H1 (cell line): ENCODE measurements around the gene FCHO1. TPM values are rescaled to one million over a fixed set of nuclear protein-coding genes. Genes with fewer than 3 reads are reported as not detected.
A peak's percentile ranks its signal among the peaks of the same experiment; 100 is the strongest.

Source experiments
- CTCF ChIA-PET: fragments of 300-600 bp; sonication (Branson Sonifier 250); formaldehyde crosslinking; loops from one replicate; lab custom pipeline; 2021; ENCODE audit not compliant: partially characterized antibody; lab: Charles Lee
- POLR2A ChIA-PET: fragments of 300-600 bp; sonication (Branson Sonifier 250); formaldehyde crosslinking; loops from one replicate; lab custom pipeline; 2021; ENCODE audit warnings: inconsistent platforms; ENCODE audit not compliant: partially characterized antibody; lab: Charles Lee
- DNase-seq, 2 experiments: peaks; one replicate each; pipeline versions ENCODE4 v3.0.0 to v3.0.0-alpha.2; 2010 to 2022; ENCODE audit warnings: low spot score in 2 of 2, low read depth in 1 of 2, mixed read lengths in 1 of 2
- FAIRE-seq: peaks from 2 replicates; lab custom pipeline; 2011; peaks lifted over from hg19 to GRCh38; lab: Jason Lieb, UNC
- H2AFZ ChIP-seq: 2 replicates; pipeline ENCODE4 v1.8.1; 2012; ENCODE audit warnings: low read length, inconsistent platforms
- H2AK5ac ChIP-seq: 2 replicates; pipeline ENCODE4 v1.6.1; 2013; ENCODE audit warnings: low read depth, low read length
- H2BK120ac ChIP-seq: replicated peaks from 2 replicates; pipeline ENCODE3; 2013; ENCODE audit warnings: low read depth, low read length, inconsistent platforms
- H2BK12ac ChIP-seq: 2 replicates; pipeline ENCODE4 v1.6.1; 2013; ENCODE audit warnings: low read depth, low read length
- H2BK15ac ChIP-seq: 2 replicates; pipeline ENCODE4 v1.6.1; 2013; ENCODE audit warnings: low read length
- H2BK20ac ChIP-seq: 2 replicates; pipeline ENCODE4 v1.6.1; 2013; ENCODE audit warnings: low read length
- H2BK5ac ChIP-seq: 2 replicates; pipeline ENCODE4 v1.6.1; 2013; ENCODE audit warnings: low read depth, low read length
- H3K14ac ChIP-seq: 2 replicates; pipeline ENCODE4 v1.6.1; 2013; ENCODE audit warnings: inconsistent platforms; ENCODE audit not compliant: insufficient read length
- H3K18ac ChIP-seq: 2 replicates; pipeline ENCODE4 v1.6.1; 2013; ENCODE audit warnings: low read length; ENCODE audit errors: extremely low read depth
- H3K23ac ChIP-seq: 2 replicates; pipeline ENCODE4 v1.6.1; 2013; ENCODE audit warnings: inconsistent platforms; ENCODE audit not compliant: insufficient read length
- H3K23me2 ChIP-seq: 2 replicates; pipeline ENCODE4 v1.6.1; 2013; ENCODE audit warnings: low read depth, low read length
- H3K27ac ChIP-seq: 2 replicates; pipeline ENCODE4 v1.6.1; 2011; ENCODE audit warnings: low read depth, low read length, inconsistent platforms
- H3K27me3 ChIP-seq, 4 experiments: replicated peaks in 1 of 4; 1 replicate in 1 of 4; 2 replicates in 3 of 4; pipeline versions ENCODE4 v1.6.1 to v1.8.1; 2011 to 2013; ENCODE audit warnings: low read length in 3 of 4, mild to moderate bottlenecking in 3 of 4, inconsistent platforms in 2 of 4, mixed read lengths in 2 of 4, moderate library complexity in 1 of 4; ENCODE audit not compliant: control insufficient read depth in 3 of 4, insufficient read depth in 3 of 4; ENCODE audit errors: extremely low read depth in 1 of 4
- H3K36me3 ChIP-seq, 4 experiments: 2 replicates each; pipeline versions ENCODE4 v1.6.1 to v1.8.1; 2011 to 2013; ENCODE audit warnings: mild to moderate bottlenecking in 4 of 4, low read length in 3 of 4, moderate library complexity in 2 of 4, control low read depth in 1 of 4, inconsistent platforms in 1 of 4; ENCODE audit not compliant: insufficient read depth in 4 of 4, control insufficient read depth in 2 of 4
- H3K4ac ChIP-seq: replicated peaks from 2 replicates; pipeline ENCODE3; 2013; ENCODE audit warnings: low read length, low read depth, mixed read lengths, inconsistent platforms; ENCODE audit not compliant: insufficient read length
- H3K4me1 ChIP-seq, 4 experiments: replicated peaks in 1 of 4; 1 replicate in 1 of 4; 2 replicates in 3 of 4; pipeline versions ENCODE4 v1.6.1 to v1.8.1; 2011 to 2013; ENCODE audit warnings: low read length in 3 of 4, inconsistent platforms in 2 of 4, mixed read lengths in 1 of 4; ENCODE audit not compliant: insufficient read depth in 4 of 4, control insufficient read depth in 3 of 4
- H3K4me2 ChIP-seq, 2 experiments: 2 replicates each; pipeline versions ENCODE4 v1.6.1 to v1.8.1; 2011 to 2013; ENCODE audit warnings: low read depth in 2 of 2, low read length in 2 of 2, control low read depth in 1 of 2, inconsistent platforms in 1 of 2, mild to moderate bottlenecking in 1 of 2; ENCODE audit not compliant: insufficient read depth in 1 of 2
- H3K4me3 ChIP-seq, 4 experiments: fragments of 200-600, 300-600 bp in 1 of 4; sonication (generic), shearing (Covaris generic), sonication (Bioruptor Twin) in 1 of 4; 2 replicates each; pipeline versions ENCODE4 v1.5.1 to v1.8.1; 2011 to 2016; ENCODE audit warnings: low read length in 4 of 4, low read depth in 3 of 4, control low read depth in 2 of 4, inconsistent platforms in 2 of 4, mild to moderate bottlenecking in 2 of 4, mixed read lengths in 1 of 4, moderate library complexity in 1 of 4; ENCODE audit not compliant: insufficient read depth in 2 of 4; ENCODE audit errors: extremely low read depth in 1 of 4
- H3K56ac ChIP-seq: replicated peaks from 2 replicates; pipeline ENCODE3; 2013; ENCODE audit warnings: low read depth, mild to moderate bottlenecking, mixed read lengths, low read length, inconsistent platforms; ENCODE audit not compliant: insufficient read length
- H3K79me1 ChIP-seq: 2 replicates; pipeline ENCODE4 v1.6.1; 2013; ENCODE audit warnings: low read depth, low read length, control low read depth
- H3K79me2 ChIP-seq, 2 experiments: 2 replicates each; pipeline versions ENCODE4 v1.6.1 to v1.8.1; 2012 to 2013; ENCODE audit warnings: low read length in 2 of 2, mild to moderate bottlenecking in 2 of 2, inconsistent platforms in 1 of 2; ENCODE audit not compliant: insufficient read depth in 2 of 2, control insufficient read depth in 1 of 2
- H3K9ac ChIP-seq, 4 experiments: replicated peaks in 1 of 4; 1 replicate in 1 of 4; 2 replicates in 3 of 4; pipeline versions ENCODE4 v1.6.1 to v1.8.1; 2011 to 2013; ENCODE audit warnings: low read depth in 3 of 4, low read length in 3 of 4, control low read depth in 2 of 4, mild to moderate bottlenecking in 2 of 4, moderate library complexity in 2 of 4, inconsistent platforms in 1 of 4; ENCODE audit errors: extremely low read depth in 1 of 4
- H3K9me3 ChIP-seq, 2 experiments: 2 replicates each; pipeline versions ENCODE4 v1.6.1 to v1.8.1; 2012 to 2013; ENCODE audit warnings: mild to moderate bottlenecking in 2 of 2, moderate library complexity in 2 of 2, control low read depth in 1 of 2, inconsistent platforms in 1 of 2, low read depth in 1 of 2, low read length in 1 of 2, mixed read lengths in 1 of 2; ENCODE audit not compliant: insufficient read depth in 2 of 2
- H4K20me1 ChIP-seq, 2 experiments: replicated peaks in 1 of 2; 2 replicates each; pipeline versions ENCODE3 to v1.8.1; 2011 to 2013; ENCODE audit warnings: inconsistent platforms in 2 of 2, low read length in 2 of 2, mild to moderate bottlenecking in 1 of 2; ENCODE audit not compliant: insufficient read depth in 2 of 2, control insufficient read depth in 1 of 2
- H4K5ac ChIP-seq: 2 replicates; pipeline ENCODE4 v1.6.1; 2013; ENCODE audit warnings: low read length, low read depth, mixed read lengths, inconsistent platforms; ENCODE audit not compliant: insufficient read length
- H4K8ac ChIP-seq: 2 replicates; pipeline ENCODE4 v1.8.0; 2013; ENCODE audit warnings: mild to moderate bottlenecking, moderate library complexity, low read length, inconsistent platforms; ENCODE audit not compliant: insufficient read depth; ENCODE audit errors: extremely low read depth
- H4K91ac ChIP-seq: replicated peaks from 2 replicates; pipeline ENCODE3; 2013; ENCODE audit warnings: low read length, mixed read lengths, inconsistent platforms; ENCODE audit not compliant: insufficient read length
- BACH1 ChIP-seq: IDR thresholded peaks from 2 replicates; pipeline ENCODE4 v1.6.1; 2012; ENCODE audit warnings: low read length, improper control_type of control experiment
- BRCA1 ChIP-seq: IDR thresholded peaks from 2 replicates; pipeline ENCODE4 v1.6.1; 2012; ENCODE audit warnings: low read depth, low read length, improper control_type of control experiment
- CEBPB ChIP-seq: IDR thresholded peaks from 2 replicates; pipeline ENCODE4 v1.6.1; 2012; ENCODE audit warnings: low read depth, low read length
- CHD1 ChIP-seq: IDR thresholded peaks from 2 replicates; pipeline ENCODE4 v1.6.1; 2012; ENCODE audit warnings: low read depth, low read length, improper control_type of control experiment
- EP300 ChIP-seq, 2 experiments: IDR thresholded peaks; 1 replicate in 1 of 2; 2 replicates in 1 of 2; pipeline ENCODE4 v1.6.1; 2011 to 2012; ENCODE audit warnings: low read depth in 2 of 2, low read length in 2 of 2, mild to moderate bottlenecking in 2 of 2, borderline replicate concordance in 1 of 2, inconsistent platforms in 1 of 2, moderate library complexity in 1 of 2
- HDAC2 ChIP-seq, 2 experiments: fragments of 300-600 bp in 1 of 2; sonication (generic) in 1 of 2; IDR thresholded peaks; 2 replicates each; pipeline ENCODE4 v1.6.1; 2011 to 2012; ENCODE audit warnings: low read depth in 2 of 2, low read length in 2 of 2, mild to moderate bottlenecking in 2 of 2, moderate library complexity in 2 of 2, borderline replicate concordance in 1 of 2, inconsistent platforms in 1 of 2
- RFX5 ChIP-seq: IDR thresholded peaks from 2 replicates; pipeline ENCODE4 v1.6.1; 2011; ENCODE audit warnings: low read depth, low read length, improper control_type of control experiment, borderline replicate concordance
- RXRA ChIP-seq: IDR thresholded peaks from 2 replicates; pipeline ENCODE4 v1.6.1; 2011; ENCODE audit warnings: low read depth, mild to moderate bottlenecking, low read length, moderate library complexity; ENCODE audit not compliant: insufficient read depth
- SAP30 ChIP-seq: fragments of 300-600 bp; sonication (generic); IDR thresholded peaks from 2 replicates; pipeline ENCODE4 v1.7.1; 2012; ENCODE audit warnings: low read length, moderate library complexity, mild to moderate bottlenecking, inconsistent platforms; ENCODE audit not compliant: insufficient read depth, insufficient replicate concordance
- SUZ12 ChIP-seq: fragments of 200-600 bp; sonication (generic); IDR thresholded peaks from 2 replicates; pipeline ENCODE4 v1.6.1; 2012; ENCODE audit warnings: mild to moderate bottlenecking, inconsistent platforms, low read length, moderate library complexity, mixed read lengths
- TAF7 ChIP-seq: optimal IDR thresholded peaks from 2 replicates; pipeline ENCODE3; 2011; ENCODE audit warnings: low read depth, mild to moderate bottlenecking, inconsistent platforms, low read length, moderate library complexity, borderline replicate concordance
- WGBS, 2 experiments: shearing (Covaris generic) in 1 of 2; methylation state at CpG; one replicate each; pipeline versions ENCODE4 v1.1.6 to v1.1.7; 2013 to 2015; ENCODE audit warnings: low lambda C conversion rate in 2 of 2, mixed read lengths in 2 of 2, inconsistent platforms in 1 of 2, low coverage in 1 of 2, missing lambda C conversion rate in 1 of 2; ENCODE audit not compliant: insufficient replicate concordance in 2 of 2, insufficient coverage in 1 of 2, insufficient read length in 1 of 2; ENCODE audit errors: extremely low coverage in 1 of 2, missing lambda C conversion rate in 1 of 2; 5-methylcytosine and 5-hydroxymethylcytosine counted together
- polyA plus RNA-seq, 7 experiments: library from polyadenylated mRNA; depleted of rRNA in 3 of 7; stranded (reverse) in 5 of 7; unstranded in 2 of 7; fragments of >200 nt in 5 of 7; fragments of 200-250 nt in 2 of 7; gene quantifications; 1 replicate in 5 of 7; 2 replicates in 1 of 7; 4 replicates in 1 of 7; pipeline versions ENCODE4 v1.2.1 to v1.2.3, GENCODE V29; 2011 to 2013; ENCODE audit warnings: missing spikeins in 2 of 7, mixed read lengths in 2 of 7
- total RNA-seq: library from RNA; stranded (reverse); fragmentation: NEBNext Ultra II Directional; extraction: Animal tissue kit (Norgen Biotek cat#: 25700); gene quantifications from 2 replicates; pipeline ENCODE4 v1.2.1, GENCODE V29; 2021

FCHO1 gene
- total and polyA plus RNA-seq, 2 of the 8 experiments (the other 6 are each of a cell fraction or from before 2014, with no cell fraction given) = 13.0 to 25.9 TPM

DNA sequence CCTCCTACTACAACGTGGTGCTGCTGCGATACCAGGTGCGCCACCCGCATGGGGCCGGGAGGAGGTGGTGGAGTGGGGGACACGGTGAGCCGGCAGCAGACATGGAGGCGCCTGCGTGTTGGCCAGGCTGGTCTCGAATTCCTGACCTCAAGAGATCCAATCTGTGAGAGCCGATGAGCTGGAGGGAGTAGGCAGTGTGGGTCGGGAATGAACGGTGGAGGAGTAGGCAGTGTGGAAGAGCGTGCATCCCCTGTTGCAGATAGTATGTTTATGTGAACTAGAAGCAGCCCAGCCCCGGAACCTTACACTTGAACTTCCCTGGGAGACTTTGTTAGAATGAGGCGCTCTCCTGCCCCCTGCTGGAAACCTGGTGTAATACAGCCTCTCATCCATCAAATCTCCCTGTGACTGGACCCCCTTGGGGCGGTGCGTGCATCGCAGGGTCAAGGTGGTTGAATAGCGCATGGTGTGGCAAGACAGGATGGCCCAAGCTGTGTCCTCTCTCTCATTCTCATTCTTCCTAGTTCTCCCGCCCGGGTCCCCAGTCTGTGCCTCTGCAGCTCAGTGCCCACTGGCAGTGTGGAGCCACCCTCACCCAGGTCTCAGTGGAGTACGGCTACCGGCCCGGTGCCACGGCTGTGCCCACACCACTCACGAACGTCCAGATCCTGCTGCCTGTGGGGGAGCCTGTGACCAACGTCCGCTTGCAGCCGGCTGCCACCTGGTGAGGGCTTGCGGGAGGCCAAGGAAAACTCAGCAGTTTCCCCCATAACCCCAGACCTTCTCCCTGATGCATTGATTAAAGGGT lies 33.1 kb downstream of the FCHO1 start:
- Histone ChIP-seq H3K23ac (no peak overlapping the region), H4K91ac (peak overlapping the region; percentile 80), H2BK20ac (no peak overlapping the region), H3K79me1 (peaks cover 4% of the 10 kb centered on the region), H3K79me2 (no peaks in the 10 kb centered on the region), H3K9ac (no peak overlapping the region; a peak in 1 of 7 replicates), H2BK15ac (peak overlapping the region; percentile 98), H3K4me3 (no peak overlapping the region), H2BK120ac (no peak overlapping the region), H2AK5ac (no peak overlapping the region), H4K5ac (no peak overlapping the region), H3K9me3 (no peaks in the 10 kb centered on the region), H2AFZ (no peak overlapping the region), H3K18ac (no peak overlapping the region), H3K56ac (no peak overlapping the region), H3K4me1 (peaks cover 0 to 4% (median 3%) of the 10 kb centered on the region in 4 experiments; a peak in 4 of 7 replicates), H3K4ac (no peak overlapping the region), H3K4me2 (no peak overlapping the region; a peak in 2 of 4 replicates), H4K8ac (peak overlapping the region; percentile 86), H2BK12ac (peak overlapping the region; percentile 69; the same call in 1 of the 2 replicates), H3K27me3 (no peaks in the 10 kb centered on the region), H3K27ac (no peak overlapping the region), H2BK5ac (peak overlapping the region; percentile 73), H4K20me1 (peaks cover 0 to 2% of the 10 kb centered on the region in 2 experiments), H3K14ac (no peak overlapping the region), H3K23me2 (peaks cover 2% of the 10 kb centered on the region; the same call in 1 of the 2 replicates), H3K36me3 (peaks cover 0 to 3% (median 0%) of the 10 kb centered on the region in 4 experiments; a peak in 3 of 8 replicates)
- peak in 1 of 2 experiments; percentile 96 for DNase-seq
- WGBS, 2 experiments = 72% methylated on average over 24 of the region's 32 CpGs; no CpG with 5 or more reads in 1 of the 2 experiments
- FAIRE-seq = peak; percentile 95
- ChIA-PET POLR2A (interaction anchor here (0.6 to 3.3 kb wide), 4 partner anchors 10 to 148 kb away, joined by 3 to 11 read pairs (median 4); partner anchors contain the start of genes B3GNT3, CCDC124 and RPL18A), CTCF (interaction anchor here (0.6 to 4.0 kb wide), 27 partner anchors 8 to 354 kb away, joined by 3 to 23 read pairs (median 4); partner anchors contain the start of genes B3GNT3 and SLC5A5)
- no peak for TF ChIP-seq BRCA1
- TF ChIP-seq HDAC2 (IDR thresholded peaks at IDR 0.05; ENCODE audit: borderline replicate concordance in 1 of 2, low read depth in 2 of 2, low read length in 2 of 2) = no peak
- TF ChIP-seq TAF7 = no peak
- no peak for TF ChIP-seq CHD1
- TF ChIP-seq SAP30 = no peak
- no peak for TF ChIP-seq CEBPB
- TF ChIP-seq BACH1 = no peak
- TF ChIP-seq SUZ12 = no peak
- no peak for TF ChIP-seq RXRA
- TF ChIP-seq EP300 (IDR thresholded peaks at IDR 0.05; ENCODE audit: borderline replicate concordance in 1 of 2, low read depth in 2 of 2, low read length in 2 of 2) = no peak
- no peak for TF ChIP-seq RFX5
